Activated CD8-positive, alpha-beta memory T cell treated with anti-CD3 and anti-CD28 coated beads, Interleukin-2, amount 50 U/mL, for 4 hours (primary cell): ENCODE data around the gene DLGAP4.

Source experiments
- DNase-seq: peaks from one replicate; pipeline ENCODE4 v3.0.0-alpha.2; 2020

DLGAP4 gene

DNA sequence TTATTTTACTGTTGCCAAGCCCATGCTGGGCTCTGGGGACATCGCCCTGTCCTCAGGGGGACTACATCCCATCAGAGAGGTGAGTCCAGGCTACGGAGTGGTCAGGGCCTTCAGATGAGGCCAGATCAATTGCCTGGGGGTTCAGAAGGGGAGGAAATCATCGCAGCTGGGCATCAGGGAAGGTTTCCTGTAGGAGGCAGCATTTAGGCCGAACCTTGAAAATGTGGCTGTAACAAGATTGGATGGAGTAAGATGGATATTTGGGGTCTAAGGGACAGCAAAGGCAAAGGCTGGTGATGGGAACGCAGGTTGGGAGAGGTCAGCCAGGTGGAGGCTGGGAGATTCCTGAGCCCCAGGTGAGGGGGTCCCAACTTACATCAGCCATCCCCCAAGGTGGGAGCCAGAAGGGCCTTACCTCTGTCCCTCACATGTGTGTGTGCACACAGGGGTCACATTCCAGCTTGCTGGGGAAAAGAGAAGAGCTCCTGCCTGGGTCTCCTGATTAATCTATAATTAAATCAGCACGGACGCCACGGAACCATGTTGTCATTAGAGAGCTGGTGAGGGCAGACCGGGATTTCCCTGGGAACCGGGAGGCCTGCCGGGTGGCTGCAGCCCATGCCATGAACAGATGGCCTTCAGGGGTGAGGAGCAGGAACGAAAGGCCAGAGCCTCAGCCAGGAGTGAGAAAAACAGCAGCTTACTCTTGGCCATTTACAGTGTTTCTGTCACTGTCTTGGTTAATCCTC, 30.5 kb upstream of the DLGAP4 start:
- no peak for DNase-seq

DNA sequence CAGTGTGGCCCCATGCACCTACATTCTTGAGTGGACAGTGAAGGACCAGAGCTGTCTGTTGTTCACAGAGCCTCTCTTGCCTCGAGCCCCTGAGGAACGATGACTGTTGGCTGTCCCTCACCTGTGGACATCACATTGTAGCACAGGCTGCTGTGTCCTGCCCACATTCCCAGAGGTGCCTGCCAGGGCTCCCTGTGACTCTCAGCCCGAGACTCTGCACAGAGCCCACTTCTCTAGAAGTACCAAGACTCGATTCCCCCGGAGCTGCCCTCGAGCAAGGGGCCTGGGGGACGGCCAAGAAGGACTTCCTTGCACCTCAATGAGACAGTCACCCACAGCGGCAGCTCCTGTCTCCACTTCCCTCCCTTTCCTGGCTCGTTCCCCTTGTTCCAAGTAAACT, 28.6 kb upstream of the DLGAP4 start:
- DNase-seq: no peak

DNA sequence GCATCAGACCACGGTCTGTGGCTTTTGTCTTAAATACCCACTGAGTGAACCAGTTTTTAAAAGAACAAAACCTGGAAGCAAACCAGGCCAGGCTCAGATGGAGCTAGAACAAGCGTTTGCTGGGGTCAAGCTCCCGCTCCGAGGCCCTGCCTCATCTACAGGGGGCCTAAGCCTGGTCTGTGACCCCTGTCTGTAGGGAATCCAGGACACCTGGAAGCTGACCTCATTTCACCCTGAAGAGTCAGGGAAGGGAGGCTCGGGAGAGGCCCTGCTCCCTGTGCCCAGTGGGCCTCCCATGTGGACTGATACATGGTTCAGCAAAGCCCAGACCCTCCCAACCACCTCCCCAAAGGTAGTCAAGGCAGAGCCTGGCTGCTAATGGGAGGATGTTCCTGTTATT, 26.8 kb upstream of the DLGAP4 start:
- DNase-seq: no peak

DNA sequence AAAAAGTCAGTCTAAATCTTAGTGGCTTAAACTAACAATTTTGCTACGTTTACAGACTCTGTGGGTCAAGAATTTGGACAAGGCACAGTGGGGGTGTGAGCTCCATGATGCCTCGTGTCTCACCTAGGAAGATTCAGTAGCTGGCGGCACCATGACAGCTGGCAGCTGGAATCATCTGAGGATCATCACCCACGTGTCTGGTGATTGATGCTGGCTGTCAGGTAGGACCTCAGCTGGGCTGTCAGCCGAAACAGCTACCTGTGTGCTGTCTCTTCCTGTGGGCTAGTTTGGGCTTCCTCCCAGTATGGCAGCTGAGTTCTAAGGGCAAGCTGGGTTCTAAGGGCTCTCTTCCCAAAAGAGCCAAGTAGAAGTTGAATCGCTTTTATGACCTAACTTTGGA, 26.4 kb upstream of the DLGAP4 start:
- no peak for DNase-seq

DNA sequence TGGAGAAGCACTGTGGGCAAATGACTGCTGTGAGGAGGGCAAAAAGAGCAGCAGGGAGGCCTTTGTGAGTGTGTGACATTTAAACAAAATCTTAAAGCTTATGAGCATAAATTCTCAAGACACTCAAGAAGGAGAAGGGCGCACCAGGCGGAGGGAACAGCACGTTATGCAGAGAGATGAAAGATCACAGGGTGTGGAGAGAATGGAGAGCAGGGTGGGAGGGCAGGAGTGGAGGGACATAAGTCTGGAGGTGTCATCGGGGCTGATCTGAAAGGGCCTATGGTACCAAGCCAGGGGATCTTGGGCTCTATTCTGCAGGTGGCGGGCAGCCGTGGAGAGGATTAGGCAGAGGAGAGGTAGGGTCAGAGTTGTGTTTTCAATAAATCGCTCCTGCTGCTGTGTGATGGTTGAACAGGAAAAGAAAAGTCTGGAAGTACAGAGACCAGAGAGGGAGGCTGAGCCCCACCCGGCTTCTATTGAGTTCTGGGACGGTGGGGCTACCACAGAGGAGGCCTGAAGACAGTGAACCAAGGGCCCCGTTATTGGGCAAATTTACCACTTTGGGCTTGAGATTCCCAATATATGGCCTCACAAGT, 24.3 kb upstream of the DLGAP4 start:
- no peak for DNase-seq

DNA sequence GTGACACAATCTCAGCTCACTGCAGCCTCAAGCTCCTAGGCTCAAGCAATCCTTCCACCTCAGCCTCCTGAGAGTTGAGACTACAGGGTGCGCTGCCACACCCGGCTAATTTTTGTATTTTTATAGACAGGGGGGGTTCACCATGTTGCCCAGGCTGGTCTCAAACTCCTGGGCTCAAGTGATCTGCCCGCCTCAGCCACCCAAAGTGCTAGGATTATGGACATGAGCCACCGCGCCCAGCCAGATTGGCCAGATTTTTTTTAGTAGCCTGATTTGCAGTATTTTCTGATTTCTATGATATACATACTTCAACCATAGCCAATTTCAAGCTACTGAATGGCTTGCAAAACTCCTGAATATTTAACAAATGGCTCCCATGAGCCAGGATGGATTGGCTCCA, 21.4 kb upstream of the DLGAP4 start:
- no peak for DNase-seq

DNA sequence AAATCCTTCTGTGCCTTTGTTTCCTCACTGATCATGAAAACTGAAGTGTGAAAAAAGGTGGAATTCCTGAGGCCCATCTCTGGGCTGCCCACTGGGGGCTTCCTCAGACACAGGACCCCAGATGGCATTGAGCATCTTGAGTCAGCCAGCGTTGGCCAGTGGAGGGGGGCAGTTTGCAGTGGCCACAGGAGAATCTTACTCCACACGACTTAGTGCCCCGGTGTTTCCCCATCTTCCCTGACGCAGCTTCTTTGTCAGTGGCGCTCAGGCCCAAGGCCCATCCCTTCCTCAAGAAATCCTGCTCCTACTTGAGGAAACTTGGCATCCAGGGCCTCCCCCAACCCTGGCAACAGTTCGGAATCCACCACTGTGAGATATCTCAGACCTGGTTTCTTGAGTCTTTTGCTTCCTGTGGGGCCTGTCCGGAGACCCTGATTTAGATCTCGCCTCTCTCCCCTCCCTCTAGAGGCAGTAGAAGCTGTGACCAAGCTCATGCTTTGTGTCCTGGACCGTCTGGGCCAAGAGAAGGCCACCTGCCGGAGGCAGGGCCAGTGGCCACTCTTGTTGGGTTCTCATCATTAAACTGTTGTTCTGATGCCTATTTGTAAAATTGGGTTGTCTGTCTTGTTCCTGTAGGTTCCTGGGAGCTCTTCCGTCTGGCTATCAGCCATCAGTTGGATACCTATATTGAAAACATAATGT, 20.2 kb upstream of the DLGAP4 start:
- DNase-seq: no peak

DNA sequence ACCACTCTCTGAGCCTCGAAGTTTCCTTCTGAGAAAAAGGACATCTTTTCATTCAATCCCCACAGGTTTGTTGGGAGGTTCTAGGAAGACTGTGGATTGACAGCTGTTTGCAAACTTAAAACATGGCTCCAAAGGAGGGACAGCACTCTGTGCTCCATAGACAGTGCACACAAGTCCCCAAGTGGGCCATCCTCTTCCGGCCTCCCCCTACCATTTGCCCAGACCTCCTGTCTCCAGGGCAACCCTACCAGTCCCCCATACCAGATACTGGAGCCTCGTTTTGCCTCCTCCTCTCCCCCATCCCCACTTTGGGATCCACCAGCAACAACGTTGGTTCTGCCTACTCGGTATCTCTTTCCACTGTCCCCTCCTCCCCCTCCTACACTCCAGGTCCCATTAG, 8.5 kb upstream of the DLGAP4 start:
- DNase-seq: no peak

DNA sequence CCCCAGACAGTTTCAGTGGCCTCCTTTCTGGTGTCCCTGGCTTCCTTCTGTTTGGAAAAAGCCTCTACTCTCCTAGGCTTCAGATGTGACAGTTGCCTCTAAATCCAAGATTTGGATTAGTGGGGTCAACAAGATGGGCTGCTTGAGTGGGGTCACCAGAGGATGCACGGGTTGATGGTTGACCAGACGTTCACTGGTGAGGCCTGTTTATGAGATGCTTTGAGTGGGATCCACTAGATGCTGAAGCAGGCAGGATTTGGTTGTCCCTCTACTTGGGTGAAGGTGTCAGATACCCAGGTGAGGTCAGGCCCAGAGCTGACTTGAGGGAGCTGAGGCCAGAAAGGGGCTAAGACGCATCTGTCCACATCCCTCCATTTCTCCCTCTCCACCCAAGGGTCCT, 8.1 kb upstream of the DLGAP4 start:
- DNase-seq: no peak

DNA sequence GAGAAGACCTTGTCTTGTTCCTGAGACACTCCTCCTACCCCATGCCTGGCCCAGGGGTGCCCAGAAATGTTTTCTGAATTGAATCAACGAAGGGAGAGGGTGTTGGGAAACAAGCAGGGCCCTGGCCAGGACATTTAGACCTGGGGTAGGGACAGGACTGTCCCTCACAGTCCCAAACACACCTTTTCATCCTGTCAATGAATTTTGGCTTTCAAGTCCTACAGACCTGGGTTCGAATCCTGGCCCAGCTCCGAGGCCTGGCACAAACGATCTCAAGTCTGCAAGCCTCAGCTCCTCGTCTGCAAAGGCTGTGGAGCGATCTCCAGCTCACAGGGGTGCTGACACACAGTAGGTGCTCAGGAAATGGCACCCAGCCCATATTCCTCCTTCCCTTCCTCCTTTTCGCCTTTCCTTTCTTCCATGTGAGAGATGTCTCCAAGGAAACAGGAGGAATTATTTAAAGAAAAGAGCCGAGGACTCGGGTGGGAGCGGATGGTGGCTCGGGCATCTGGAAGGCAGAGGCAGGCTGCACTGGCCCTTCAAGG, 7.3 kb upstream of the DLGAP4 start:
- DNase-seq: no peak

DNA sequence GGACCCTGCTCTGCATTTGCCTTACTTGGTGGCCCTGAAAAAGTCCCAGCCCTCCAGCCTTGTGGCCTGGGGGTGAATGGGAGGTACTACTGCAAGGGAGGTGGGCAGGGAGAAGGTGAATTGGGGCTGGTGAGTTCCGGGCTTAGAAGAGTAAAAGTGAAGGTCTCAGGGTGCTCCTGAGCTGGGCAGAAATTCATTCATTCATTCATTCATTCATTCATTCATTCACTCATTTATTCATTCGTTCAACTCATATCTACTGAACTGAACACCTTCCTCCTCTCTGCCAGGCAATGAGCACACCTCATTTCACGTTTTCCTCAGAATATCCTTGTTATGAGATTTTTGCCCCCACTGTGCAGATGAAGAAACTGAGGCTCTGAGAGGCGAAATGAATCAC, 6.7 kb upstream of the DLGAP4 start:
- DNase-seq: no peak

DNA sequence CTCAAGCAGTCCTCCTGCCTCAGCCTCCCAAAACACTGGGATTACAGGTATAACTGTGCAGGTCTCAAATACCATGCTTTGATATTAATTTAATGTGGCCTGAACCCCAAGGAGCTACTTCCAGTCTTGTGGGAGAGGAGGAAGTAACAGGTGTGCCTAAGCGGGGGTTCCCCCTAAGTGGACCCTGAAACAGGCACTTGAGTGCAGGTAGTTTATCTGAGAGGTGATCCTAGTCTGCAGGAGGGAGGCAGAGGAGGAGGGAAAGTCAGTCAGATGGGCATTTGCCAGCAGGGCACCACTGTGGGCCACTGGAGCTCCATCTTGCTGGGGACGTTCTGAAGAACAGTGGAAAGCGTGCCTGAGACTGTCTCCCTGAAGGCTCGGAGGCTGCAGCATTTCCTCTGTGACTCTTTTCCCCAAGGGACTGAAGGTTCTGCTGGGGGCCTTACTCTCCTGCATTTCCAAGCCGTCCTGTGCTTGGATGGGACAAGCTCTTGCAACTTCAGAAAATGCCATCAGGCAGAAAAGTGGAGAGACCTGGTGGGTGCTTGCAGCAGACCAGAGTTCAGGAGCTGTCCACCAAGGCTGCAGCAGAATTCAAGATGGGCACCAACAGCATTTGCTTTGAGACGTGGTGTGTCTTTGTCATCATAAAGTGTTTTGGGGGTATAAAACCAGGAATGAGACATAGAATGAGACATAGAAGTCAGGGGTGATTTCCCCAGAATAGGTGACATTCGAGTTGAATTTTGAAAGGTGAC, 4.6 kb upstream of the DLGAP4 start:
- DNase-seq: no peak

DNA sequence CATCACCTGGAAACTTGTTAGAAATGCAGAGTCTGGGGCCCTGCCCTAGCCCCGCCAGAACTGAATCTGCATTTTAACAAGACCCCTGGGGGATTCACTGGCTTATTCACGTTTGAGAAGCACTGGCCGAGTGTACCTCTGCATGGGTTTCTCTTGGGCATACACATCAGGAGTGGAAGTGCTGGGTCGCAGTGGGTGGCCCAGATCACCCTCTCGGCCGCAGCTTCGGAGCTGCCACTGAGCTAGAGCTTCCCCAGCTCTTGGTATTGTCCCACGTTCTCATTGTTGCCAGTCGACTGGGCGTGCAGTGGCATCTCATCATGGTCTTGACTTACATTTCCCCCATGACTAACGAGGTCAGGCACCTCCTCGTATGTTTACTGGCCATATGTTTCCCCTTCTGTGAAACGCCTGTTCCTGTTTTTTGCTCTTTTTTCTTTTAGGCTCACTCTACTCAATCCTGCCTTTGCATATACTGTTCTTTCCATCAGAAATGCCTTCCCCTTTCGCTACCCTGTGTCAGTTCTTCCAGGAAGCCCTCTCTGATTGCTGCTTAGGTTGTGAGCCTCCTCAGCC, 3.0 kb upstream of the DLGAP4 start:
- no peak for DNase-seq

DNA sequence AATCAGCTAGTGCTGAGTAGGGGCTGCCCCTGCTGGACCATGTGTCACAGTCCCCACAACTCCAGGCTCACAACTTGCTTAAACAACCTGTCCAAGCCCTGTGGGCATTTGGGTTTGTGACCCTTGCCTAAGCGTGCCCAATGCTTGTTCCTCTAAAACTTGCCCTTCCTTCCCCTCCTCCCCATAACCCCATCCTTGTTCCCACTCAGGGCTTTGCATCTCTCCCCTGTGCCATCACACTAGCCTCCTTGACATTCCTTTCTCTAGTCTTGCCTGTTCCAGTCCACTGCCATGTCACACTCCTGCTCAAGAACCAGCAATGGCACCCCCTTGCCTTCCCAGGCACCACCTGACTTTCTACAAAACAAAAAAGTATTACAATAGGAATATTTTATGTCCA, 2.3 kb upstream of the DLGAP4 start:
- no peak for DNase-seq

DNA sequence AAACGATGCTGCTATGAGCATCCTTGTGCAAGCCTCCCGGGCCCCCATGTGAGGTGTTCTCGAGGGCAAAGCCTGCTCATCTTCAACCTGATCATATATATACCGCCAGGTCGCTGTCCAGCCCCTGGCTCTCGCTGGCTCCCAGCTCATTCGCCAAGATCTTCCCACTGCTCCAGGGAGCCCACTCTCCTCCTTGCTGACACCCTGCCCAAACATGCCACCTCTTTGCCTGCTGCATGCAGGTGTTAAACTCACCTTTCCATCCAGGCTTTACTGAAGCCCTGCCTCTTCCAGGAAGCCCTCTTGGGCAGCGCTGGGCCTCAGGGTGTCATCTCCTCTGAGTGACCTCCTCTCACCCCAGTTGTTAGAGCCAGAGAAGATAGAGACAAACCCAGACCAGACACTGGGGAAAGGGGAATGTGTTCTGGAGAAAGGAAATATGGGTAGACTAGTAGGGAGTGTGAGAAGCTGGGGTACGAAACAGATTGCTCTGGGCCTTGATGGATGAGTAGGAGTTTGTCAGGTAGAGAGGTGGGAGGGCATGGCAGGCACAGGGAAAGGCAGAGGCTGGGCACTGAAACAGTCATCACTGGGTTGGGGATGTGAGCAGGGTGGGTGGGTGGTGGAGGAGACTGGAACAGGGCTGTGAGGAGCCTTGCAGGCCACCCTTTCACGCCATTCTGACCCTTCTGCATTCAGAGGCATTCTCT, 1.2 kb upstream of the DLGAP4 start:
- DNase-seq: no peak

DNA sequence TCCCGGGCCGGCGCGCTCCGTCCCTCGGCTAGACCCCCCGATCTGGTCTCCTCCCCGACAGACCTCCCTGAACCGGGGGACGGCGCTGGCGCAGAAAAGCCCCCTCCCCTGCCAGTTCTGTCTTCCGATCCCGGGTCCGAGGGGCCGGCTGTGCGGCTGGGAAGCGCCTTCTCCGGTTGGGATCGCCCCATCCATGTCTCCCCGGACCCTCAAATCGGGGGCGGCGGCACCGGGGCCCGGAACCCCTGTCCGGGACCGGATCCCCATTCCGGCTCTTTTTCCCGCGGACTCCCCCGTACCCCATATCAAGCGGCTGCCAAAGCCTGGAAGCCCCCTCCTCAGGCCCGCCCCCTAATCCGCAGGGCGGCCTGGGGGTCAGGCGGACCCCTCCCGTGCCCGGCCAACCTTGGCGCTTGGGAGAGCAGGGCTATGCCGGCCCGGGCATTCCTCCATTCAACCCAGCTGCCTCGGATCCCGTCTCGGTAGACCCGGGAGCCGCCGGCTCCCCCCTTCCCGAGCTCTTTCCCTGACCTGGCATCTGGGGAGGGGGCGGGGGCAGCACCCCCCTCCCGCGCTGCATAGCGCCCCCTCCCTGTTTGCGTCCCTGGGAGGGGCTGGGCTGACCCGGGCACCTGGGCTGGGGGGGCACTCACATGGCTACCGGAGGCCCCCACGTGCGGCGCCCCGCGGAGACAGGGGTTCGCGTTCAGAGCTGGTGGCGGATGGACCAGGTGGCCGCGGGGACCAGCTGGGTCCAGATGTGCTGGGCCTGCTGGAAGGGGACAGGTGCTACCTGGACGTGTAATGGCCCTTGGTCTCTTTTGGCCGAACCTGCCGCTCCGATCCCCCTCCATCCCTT, 643 bp downstream of the DLGAP4 start:
- no peak for DNase-seq

DNA sequence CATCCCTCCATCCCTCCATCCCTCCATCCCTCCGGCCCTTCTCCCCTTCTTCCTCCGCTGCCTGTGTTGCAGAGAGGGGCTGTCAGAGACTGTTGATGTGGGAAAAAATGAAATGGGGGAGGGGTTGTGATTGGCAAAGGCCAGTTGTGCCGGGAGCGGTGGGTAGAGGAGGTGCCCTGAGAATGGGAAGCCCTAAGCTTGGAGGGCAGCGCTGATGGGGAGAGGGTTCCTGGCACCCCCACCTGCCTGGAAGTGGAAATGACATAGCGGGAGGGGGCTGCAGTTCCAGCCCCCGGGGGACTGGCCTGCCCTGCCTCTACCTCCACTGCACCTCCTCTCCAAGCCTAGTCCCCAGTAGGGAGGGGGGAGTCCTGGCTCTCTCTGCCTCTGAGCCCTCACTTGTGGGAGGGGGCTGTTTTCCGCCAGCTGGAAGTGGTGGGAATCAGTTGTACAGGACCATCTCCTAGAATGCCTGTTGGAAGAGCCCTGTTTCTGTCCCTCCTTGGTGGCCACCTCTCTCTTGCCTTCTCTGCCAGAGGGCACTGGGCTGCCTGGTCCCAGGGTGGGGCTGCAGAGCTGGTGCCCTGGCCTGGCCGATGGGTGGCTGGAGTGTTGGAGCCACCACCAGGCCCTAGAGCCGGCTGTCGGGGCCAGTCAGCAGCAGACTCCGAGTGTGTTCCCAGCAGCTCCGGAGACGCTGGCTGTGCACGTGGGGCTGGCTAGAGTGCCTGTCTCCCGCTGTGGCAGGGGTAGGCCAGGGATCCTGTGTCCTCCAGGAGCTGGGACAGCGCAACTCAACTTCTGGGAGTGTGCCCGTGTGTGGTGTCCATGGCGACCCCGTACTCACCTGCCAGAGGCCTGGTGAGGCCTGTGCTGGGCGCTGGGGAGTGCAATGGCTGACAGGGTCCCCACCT, 1.5 kb downstream of the DLGAP4 start:
- no peak for DNase-seq

DNA sequence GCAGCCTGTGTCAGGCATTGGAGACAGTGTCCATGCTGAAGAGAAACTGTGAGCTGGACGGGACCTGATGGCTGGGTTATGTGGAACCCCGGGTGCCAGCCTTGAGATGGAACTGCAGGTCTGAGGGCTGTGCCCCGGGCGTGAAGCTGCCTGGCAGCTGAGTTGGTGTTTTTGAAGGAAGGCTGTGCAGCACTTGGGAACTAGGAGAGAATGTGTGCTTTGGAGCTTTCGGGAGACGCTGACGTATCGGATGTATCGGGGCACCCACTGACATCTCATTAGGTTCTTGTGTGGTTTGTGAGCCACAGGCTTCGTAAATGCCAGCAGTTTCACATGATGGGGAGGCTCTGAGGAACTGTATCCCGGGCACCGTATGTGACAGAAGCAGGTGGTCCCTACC, 2.2 kb downstream of the DLGAP4 start:
- DNase-seq: no peak

DNA sequence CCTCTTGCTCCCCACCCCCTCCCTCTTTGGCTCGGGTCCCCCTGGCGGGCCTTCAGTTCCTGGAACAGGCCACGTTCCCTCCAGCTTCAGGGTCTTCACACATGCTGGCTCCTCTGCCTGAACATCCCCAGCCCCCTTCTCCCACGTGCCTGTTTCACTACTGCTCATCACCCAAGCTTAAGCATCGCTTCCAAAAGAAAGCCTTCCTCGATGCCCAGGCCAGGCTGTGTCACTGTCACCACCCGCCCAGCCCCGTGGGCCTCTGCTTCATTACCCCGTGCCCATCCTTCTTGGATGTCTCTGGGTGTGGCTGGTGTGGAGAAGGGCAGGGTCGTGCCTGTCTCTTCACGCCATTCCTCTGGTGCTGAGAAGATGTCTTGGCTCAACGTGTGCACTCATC, 2.8 kb downstream of the DLGAP4 start:
- DNase-seq: no peak

DNA sequence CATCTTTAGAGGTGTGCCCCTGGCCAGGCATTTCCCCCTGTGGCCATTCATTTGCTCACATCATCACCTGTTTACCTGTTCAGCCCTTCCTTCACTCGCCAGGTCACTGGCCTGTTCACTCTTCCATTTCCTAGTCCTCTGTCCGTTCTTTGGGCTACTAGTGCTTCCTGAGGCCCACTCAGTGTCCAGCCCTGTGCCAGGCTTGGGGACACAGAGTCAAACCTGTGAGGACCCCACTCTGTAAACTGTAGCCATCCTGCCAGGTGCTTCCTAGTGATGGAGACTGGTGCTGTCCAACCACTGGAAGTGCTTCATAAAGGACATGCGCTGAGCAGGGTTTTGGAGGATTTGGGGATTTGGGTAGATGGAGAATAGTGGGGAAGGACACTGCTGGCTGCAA, 3.5 kb downstream of the DLGAP4 start:
- DNase-seq: no peak
